ENCODE results near the gene ZNF384.

The ZNF384 gene

GRCh38 chr12:6618483-6619225 lies 70.5 kb downstream of the ZNF384 start:
- no peak for DNase-seq

Measured in fibroblast of skin of right biceps (primary cell).